Stimulated activated CD8-positive, alpha-beta memory T cell treated with anti-CD3 and anti-CD28 coated beads, Interleukin-7, amount 100 ng/mL, for 48 hours (primary cell): Measurements from ENCODE around the gene SKIL.

Experiments used
- DNase-seq, 2 donors: peaks; one replicate each; pipeline ENCODE4 v3.0.0-alpha.2; 2020; ENCODE audit warnings: low read depth in 1 of 2; ENCODE audit errors: extremely low read depth in 1 of 2

SKIL gene

GRCh38 chr3:170431054-170431453 lies 73.5 kb downstream of the SKIL start:
- no peak for DNase-seq

GRCh38 chr3:170432416-170432815 lies 74.9 kb downstream of the SKIL start:
- no peak for DNase-seq

- DNase-seq, result no peak
These were observed 79.2 kb downstream of the SKIL start for GRCh38 chr3:170436697-170437096.

- no peak for DNase-seq
These were observed 79.7 kb downstream of the SKIL start for GRCh38 chr3:170437176-170437575.

GRCh38 chr3:170437696-170438407 lies 80.3 kb downstream of the SKIL start:
- DNase-seq, result no peak

- DNase-seq, result no peak
These were observed 81.3 kb downstream of the SKIL start for GRCh38 chr3:170438836-170439235.

GRCh38 chr3:170440344-170440743 lies 82.8 kb downstream of the SKIL start:
- DNase-seq, result no peak

GRCh38 chr3:170441412-170441811 lies 83.9 kb downstream of the SKIL start:
- DNase-seq, result no peak

- no peak for DNase-seq
These were observed 85.4 kb downstream of the SKIL start for GRCh38 chr3:170442947-170443346.

GRCh38 chr3:170443457-170443856 lies 85.9 kb downstream of the SKIL start:
- DNase-seq, result no peak
